ENCODE data around the gene PAQR5. TPM values are rescaled to one million over a fixed set of nuclear protein-coding genes. Genes with fewer than 3 reads are reported as not detected.
"Not testable (repeated sequence)": the region's sequence is repeated elsewhere in the genome, so short reads cannot be mapped to it uniquely, and the experiment has no call there.

Gene PAQR5
- total RNA-seq, 1 experiment from 2014 or later = not detected

DNA sequence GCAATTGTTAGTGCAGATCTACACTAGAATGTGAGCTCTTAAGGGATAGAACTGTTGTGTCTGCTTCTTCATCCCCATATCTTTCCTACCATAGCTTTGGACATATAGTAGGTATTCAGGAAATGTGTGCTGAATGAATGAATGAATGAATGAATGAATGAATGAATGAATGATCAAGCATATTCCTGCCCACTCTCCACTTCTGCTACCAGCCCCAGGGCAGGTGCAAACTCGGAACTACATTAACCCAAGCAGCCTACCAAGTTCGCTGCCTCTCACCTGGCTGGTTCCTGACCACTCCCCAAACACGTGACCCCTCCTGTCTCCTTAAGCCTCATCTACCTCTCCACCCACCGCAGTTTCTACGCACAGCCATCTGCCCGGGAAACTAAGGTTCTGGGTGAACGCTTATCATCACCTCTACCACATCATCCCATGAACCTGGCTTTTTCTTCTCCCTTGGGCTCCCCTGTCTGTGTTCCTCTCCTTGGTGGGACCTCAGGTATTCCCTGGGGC, 26.8 kb downstream of the PAQR5 start:
- Histone ChIP-seq H2AFZ (ENCODE audit: low read length) (no peak overlapping the region), H3K79me2 (ENCODE audit: low read length) (no peaks in the 10 kb centered on the region), H3K9ac (ENCODE audit: low read length) (no peak overlapping the region), H3K27ac (ENCODE audit: low read length) (no peak overlapping the region), H3K36me3 (ENCODE audit: insufficient read depth, low read length) (no peaks in the 10 kb centered on the region), H3K4me2 (ENCODE audit: low read depth, low read length, poor library complexity, severe bottlenecking) (no peak overlapping the region), H4K20me1 (ENCODE audit: insufficient read depth, low read depth, low read length) (no peaks in the 10 kb centered on the region), H3K4me1 (ENCODE audit: low read length) (no peaks in the 10 kb centered on the region), H3K9me2 (replicated peaks; ENCODE audit: insufficient read depth, low read length) (no peaks in the 10 kb centered on the region), H3K9me3 (ENCODE audit: low read length) (no peaks in the 10 kb centered on the region), H3K4me3 (ENCODE audit: low read length) (no peak overlapping the region), H3K27me3 (ENCODE audit: low read length) (no peaks in the 10 kb centered on the region)
- DNase-seq = no peak

DNA sequence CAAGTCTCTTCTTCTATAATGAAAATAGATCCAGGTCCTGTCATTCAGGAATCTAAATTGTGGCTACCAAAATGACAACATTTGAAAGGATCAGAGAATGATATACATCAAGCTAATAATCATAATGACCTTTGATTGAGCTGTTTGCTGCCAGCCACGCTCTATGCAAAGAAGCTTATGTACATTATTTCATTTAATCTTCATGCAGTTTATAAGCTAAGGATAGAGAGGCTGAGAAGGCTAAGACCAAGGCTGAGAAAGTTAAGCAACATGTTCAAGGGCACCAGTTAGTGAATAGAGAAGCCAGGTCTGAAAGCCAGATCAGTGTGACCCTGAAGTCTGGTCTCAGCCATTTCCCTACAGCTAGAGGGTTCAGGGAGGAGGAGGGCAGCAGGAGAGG, 29.4 kb downstream of the PAQR5 start:
- Histone ChIP-seq H3K4me3 (ENCODE audit: low read length) (no peak overlapping the region), H3K9me2 (replicated peaks; ENCODE audit: insufficient read depth, low read length) (no peaks in the 10 kb centered on the region), H4K20me1 (ENCODE audit: insufficient read depth, low read depth, low read length) (no peaks in the 10 kb centered on the region), H2AFZ (ENCODE audit: low read length) (no peak overlapping the region), H3K79me2 (ENCODE audit: low read length) (no peaks in the 10 kb centered on the region), H3K27ac (ENCODE audit: low read length) (no peak overlapping the region), H3K36me3 (ENCODE audit: insufficient read depth, low read length) (no peaks in the 10 kb centered on the region), H3K9ac (ENCODE audit: low read length) (no peak overlapping the region), H3K4me1 (ENCODE audit: low read length) (no peaks in the 10 kb centered on the region), H3K4me2 (ENCODE audit: low read depth, low read length, poor library complexity, severe bottlenecking) (no peak overlapping the region), H3K9me3 (ENCODE audit: low read length) (no peaks in the 10 kb centered on the region), H3K27me3 (ENCODE audit: low read length) (no peaks in the 10 kb centered on the region)
- DNase-seq = no peak

- no peak overlapping the region for H2AFZ ChIP-seq (ENCODE audit: low read length)
- no peaks in the 10 kb centered on the region for H3K4me1 ChIP-seq (ENCODE audit: low read length)
- H3K4me3 ChIP-seq (ENCODE audit: low read length) = no peak overlapping the region
- H4K20me1 ChIP-seq (ENCODE audit: insufficient read depth, low read depth, low read length) = no peaks in the 10 kb centered on the region
- H3K9ac ChIP-seq (ENCODE audit: low read length) = no peak overlapping the region
- H3K9me3 ChIP-seq (ENCODE audit: low read length) = no peaks in the 10 kb centered on the region
- no peak overlapping the region for H3K27ac ChIP-seq (ENCODE audit: low read length)
- no peaks in the 10 kb centered on the region for H3K27me3 ChIP-seq (ENCODE audit: low read length)
- H3K9me2 ChIP-seq (replicated peaks; ENCODE audit: insufficient read depth, low read length) = no peaks in the 10 kb centered on the region
- no peaks in the 10 kb centered on the region for H3K36me3 ChIP-seq (ENCODE audit: insufficient read depth, low read length)
- H3K4me2 ChIP-seq (ENCODE audit: low read depth, low read length, poor library complexity, severe bottlenecking) = no peak overlapping the region
- no peaks in the 10 kb centered on the region for H3K79me2 ChIP-seq (ENCODE audit: low read length)
- no peak for DNase-seq
Observed at GRCh38 chr15:69328739-69329138, 30.0 kb downstream of the PAQR5 start.

GRCh38 chr15:69337138-69337537, 38.4 kb downstream of the PAQR5 start:
- Histone ChIP-seq H3K27ac (ENCODE audit: low read length) (no peak overlapping the region), H3K4me1 (ENCODE audit: low read length) (no peaks in the 10 kb centered on the region), H3K9me2 (replicated peaks; ENCODE audit: insufficient read depth, low read length) (no peaks in the 10 kb centered on the region), H3K4me2 (ENCODE audit: low read depth, low read length, poor library complexity, severe bottlenecking) (no peak overlapping the region), H4K20me1 (ENCODE audit: insufficient read depth, low read depth, low read length) (no peaks in the 10 kb centered on the region), H3K27me3 (ENCODE audit: low read length) (no peaks in the 10 kb centered on the region), H3K79me2 (ENCODE audit: low read length) (no peaks in the 10 kb centered on the region), H3K36me3 (ENCODE audit: insufficient read depth, low read length) (no peaks in the 10 kb centered on the region), H3K4me3 (ENCODE audit: low read length) (no peak overlapping the region), H2AFZ (ENCODE audit: low read length) (no peak overlapping the region), H3K9me3 (ENCODE audit: low read length) (no peaks in the 10 kb centered on the region), H3K9ac (ENCODE audit: low read length) (no peak overlapping the region)
- DNase-seq = no peak

DNA sequence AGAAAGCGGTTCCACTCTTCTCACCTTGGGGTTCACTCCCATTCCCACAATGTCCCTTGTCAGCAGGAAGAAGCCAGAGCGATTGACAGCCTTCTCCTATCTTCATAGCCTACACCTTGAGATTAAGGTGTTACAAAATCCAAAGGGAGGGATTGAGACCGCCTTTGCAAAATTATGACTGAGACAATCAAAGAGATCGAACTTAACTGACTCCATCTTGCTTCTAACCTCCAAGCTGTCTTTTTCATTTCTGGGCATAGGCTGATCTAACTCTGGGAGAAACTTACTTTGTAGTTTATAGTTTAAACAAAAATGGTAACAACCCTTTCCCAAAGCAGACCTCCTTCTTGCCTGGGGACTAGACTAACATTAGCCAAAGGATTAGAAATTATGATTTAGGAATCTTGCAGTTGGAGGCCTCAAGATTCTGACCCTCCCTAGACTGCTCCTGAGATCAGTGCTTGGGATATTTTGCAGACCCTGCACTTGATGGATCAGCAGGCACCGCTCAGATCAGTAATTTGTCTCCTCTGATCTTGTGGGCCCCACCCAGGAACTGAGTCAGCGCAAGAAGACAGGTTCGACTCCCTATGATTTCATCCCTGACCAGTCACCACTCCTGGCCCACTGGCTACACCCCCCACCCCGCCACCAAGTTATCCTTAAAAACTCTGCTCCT, 40.0 kb downstream of the PAQR5 start:
- DNase-seq = no peak
- Histone ChIP-seq H3K4me2 (ENCODE audit: low read depth, low read length, poor library complexity, severe bottlenecking) (no peak overlapping the region), H3K4me3 (ENCODE audit: low read length) (no peak overlapping the region), H3K9me2 (replicated peaks; ENCODE audit: insufficient read depth, low read length) (no peaks in the 10 kb centered on the region), H3K27ac (ENCODE audit: low read length) (no peak overlapping the region), H4K20me1 (ENCODE audit: insufficient read depth, low read depth, low read length) (no peaks in the 10 kb centered on the region), H3K27me3 (ENCODE audit: low read length) (no peaks in the 10 kb centered on the region), H3K36me3 (ENCODE audit: insufficient read depth, low read length) (no peaks in the 10 kb centered on the region), H2AFZ (ENCODE audit: low read length) (no peak overlapping the region), H3K9me3 (ENCODE audit: low read length) (no peaks in the 10 kb centered on the region), H3K79me2 (ENCODE audit: low read length) (no peaks in the 10 kb centered on the region), H3K9ac (ENCODE audit: low read length) (no peak overlapping the region), H3K4me1 (ENCODE audit: low read length) (no peaks in the 10 kb centered on the region)

GRCh38 chr15:69339214-69339543, 40.5 kb downstream of the PAQR5 start:
- not testable (repeated sequence) for H4K20me1 ChIP-seq (ENCODE audit: insufficient read depth, low read depth, low read length); H3K9me2 ChIP-seq (replicated peaks; ENCODE audit: insufficient read depth, low read length); H2AFZ ChIP-seq (ENCODE audit: low read length); H3K4me3 ChIP-seq (ENCODE audit: low read length); H3K36me3 ChIP-seq (ENCODE audit: insufficient read depth, low read length); H3K9me3 ChIP-seq (ENCODE audit: low read length); H3K79me2 ChIP-seq (ENCODE audit: low read length); DNase-seq; H3K27me3 ChIP-seq (ENCODE audit: low read length); H3K4me2 ChIP-seq (ENCODE audit: low read depth, low read length, poor library complexity, severe bottlenecking); H3K27ac ChIP-seq (ENCODE audit: low read length); H3K4me1 ChIP-seq (ENCODE audit: low read length); H3K9ac ChIP-seq (ENCODE audit: low read length)

DNA sequence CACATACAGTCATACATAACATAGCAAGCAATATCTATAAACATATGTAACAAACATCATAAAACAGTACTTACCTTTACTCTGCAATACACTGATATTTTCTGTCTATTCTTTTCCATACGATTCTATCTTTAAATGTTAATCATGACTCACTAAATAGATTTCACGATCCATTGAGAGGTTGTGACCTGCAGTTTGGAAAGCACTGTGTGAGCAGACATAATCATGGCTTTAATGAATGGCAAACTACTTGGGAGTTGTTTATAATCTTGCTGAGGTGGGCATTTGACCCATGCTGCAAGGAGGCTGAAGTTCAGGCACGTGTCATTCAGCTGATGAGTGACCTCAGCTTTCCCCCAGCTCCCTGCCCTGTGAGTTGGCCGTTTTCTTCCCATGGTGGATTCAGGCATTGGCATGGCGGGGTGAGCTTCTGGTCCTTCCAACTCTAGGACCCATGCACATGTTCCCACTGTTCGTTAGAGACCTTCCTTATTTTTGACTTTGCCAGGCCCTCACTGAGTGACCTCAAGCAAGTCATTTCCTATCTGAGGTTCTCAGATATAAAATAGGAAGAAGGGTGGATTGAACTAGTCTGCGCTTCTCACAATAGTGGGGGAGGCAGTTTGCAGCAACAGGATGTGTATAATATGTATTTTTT, 41.7 kb downstream of the PAQR5 start:
- H3K9ac ChIP-seq (ENCODE audit: low read length) = no peak overlapping the region
- H3K36me3 ChIP-seq (ENCODE audit: insufficient read depth, low read length) = no peaks in the 10 kb centered on the region
- H2AFZ ChIP-seq (ENCODE audit: low read length) = no peak overlapping the region
- DNase-seq = no peak
- no peaks in the 10 kb centered on the region for H3K79me2 ChIP-seq (ENCODE audit: low read length)
- H3K27ac ChIP-seq (ENCODE audit: low read length) = no peak overlapping the region
- H3K4me2 ChIP-seq (ENCODE audit: low read depth, low read length, poor library complexity, severe bottlenecking) = no peak overlapping the region
- H3K9me2 ChIP-seq (replicated peaks; ENCODE audit: insufficient read depth, low read length) = no peaks in the 10 kb centered on the region
- H3K4me3 ChIP-seq (ENCODE audit: low read length) = no peak overlapping the region
- no peaks in the 10 kb centered on the region for H3K4me1 ChIP-seq (ENCODE audit: low read length)
- no peaks in the 10 kb centered on the region for H3K27me3 ChIP-seq (ENCODE audit: low read length)
- no peaks in the 10 kb centered on the region for H3K9me3 ChIP-seq (ENCODE audit: low read length)
- H4K20me1 ChIP-seq (ENCODE audit: insufficient read depth, low read depth, low read length) = no peaks in the 10 kb centered on the region

GRCh38 chr15:69341356-69341755, 42.6 kb downstream of the PAQR5 start:
- no peak for DNase-seq
- no peaks in the 10 kb centered on the region for H3K79me2 ChIP-seq (ENCODE audit: low read length)
- no peak overlapping the region for H3K27ac ChIP-seq (ENCODE audit: low read length)
- H4K20me1 ChIP-seq (ENCODE audit: insufficient read depth, low read depth, low read length) = no peaks in the 10 kb centered on the region
- H3K36me3 ChIP-seq (ENCODE audit: insufficient read depth, low read length) = no peaks in the 10 kb centered on the region
- H3K9ac ChIP-seq (ENCODE audit: low read length) = no peak overlapping the region
- H3K9me3 ChIP-seq (ENCODE audit: low read length) = no peaks in the 10 kb centered on the region
- H3K9me2 ChIP-seq (replicated peaks; ENCODE audit: insufficient read depth, low read length) = no peaks in the 10 kb centered on the region
- no peak overlapping the region for H2AFZ ChIP-seq (ENCODE audit: low read length)
- no peak overlapping the region for H3K4me3 ChIP-seq (ENCODE audit: low read length)
- H3K4me1 ChIP-seq (ENCODE audit: low read length) = no peaks in the 10 kb centered on the region
- H3K4me2 ChIP-seq (ENCODE audit: low read depth, low read length, poor library complexity, severe bottlenecking) = no peak overlapping the region
- H3K27me3 ChIP-seq (ENCODE audit: low read length) = no peaks in the 10 kb centered on the region

Measured in Karpas-422 (cell line).